ENCODE results near the gene C1orf198.
"Not testable (repeated sequence)": the region's sequence is repeated elsewhere in the genome, so short reads cannot be mapped to it uniquely, and the experiment has no call there.

C1orf198 gene

DNA sequence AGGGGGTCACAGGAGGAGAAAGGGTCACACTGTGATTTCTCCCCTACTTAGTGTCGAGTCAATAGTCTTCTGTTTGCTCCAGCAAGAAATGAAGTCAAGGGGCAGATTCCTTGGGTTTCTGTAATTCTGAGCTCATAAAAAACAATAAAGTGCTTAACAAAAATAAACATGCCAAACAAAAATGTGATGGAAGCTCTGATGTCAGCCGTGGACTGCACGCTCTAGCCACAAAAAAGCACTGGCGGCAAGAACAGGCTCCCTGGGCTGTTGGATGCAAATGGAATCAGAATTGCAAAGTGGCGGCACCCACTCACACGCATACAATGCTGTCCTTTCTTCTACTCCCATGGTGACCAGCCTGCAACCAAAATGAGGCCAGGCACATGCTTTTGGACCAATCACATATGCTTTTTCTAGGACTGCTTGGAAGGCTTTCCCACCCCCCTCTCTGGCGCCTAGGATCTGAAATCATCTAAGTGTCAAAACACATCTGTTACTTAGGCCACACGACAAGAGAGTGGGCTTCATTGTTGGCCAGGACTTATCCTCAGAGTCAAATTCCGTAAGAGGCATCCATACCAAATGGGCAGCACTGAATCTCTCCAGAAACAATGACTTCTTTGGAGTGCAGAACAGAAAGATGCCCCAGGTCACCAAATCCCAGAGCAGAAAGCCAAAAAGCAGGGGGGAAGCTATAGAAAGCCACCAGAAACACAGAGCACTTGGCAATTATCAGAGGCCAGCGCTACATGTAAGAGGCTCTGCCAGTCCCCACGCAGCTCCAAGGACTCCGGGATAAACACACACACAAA is 9.2 kb downstream of the C1orf198 start:
- peak in 1 of 2 experiments; percentile 22 for DNase-seq

DNA sequence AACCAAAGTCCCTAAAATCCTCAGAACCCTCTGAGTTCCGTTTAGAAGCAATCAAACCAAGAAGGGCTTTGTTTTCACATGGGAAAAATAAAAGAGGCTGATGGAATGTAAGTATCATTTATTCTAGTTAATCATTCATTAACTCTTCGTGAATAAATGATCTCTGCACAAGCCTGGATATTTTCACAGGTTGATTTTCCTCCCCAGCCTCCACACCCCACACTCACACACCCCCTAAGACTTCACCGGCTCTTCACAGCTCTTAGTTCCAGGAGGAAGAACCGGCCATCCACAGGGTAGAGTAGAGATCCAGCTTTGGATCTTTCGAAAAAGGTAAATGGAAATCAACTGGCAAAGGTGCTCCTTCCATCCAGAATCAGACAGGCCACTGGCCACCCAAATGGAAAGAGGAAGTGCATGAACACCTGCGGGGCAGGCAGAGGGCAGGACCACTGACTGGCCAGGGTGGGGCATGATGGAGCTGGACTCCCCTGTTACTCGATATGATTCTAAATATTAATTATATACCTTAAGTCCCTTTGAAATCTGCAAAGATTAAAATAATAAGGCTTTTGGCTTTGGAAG is 10.0 kb downstream of the C1orf198 start:
- DNase-seq = no peak

DNA sequence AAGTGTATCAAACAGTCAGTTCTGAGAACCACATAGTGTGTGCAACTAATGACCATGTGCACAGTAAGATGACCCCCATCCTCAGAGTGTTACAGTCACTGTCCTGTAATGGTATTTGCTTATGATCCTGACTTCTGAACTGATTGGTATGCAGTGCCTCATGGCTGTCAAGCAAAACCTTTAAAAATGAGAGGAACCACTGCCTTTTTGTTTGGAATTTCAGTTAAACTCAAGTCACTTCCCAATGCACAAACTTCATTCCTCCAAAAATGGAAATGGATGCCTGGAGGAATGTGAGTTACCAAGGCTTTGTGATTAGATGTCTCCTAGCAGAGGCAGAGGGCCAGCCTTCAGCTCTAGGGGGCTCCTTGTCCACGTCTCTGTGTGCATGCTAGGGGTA is 10.5 kb downstream of the C1orf198 start:
- no peak for DNase-seq

DNA sequence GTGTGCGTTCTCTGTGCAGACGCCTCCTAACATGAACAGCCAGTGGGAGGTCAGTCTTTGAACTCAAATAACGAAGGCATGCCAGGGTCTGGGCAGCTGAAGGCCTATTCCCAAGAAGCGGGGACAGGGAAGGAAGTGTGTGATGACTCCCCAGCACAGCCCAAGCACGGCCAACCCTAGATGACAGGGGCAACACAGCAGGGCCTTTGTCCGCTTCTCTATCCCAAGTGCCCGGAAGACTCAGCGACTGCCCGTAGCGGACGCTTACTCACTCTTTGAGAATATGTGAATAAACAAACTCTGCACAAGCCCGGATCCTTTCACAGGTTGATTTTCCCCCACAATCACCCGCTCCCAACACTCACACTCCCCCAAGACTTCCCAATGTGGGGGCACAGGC is 11.2 kb downstream of the C1orf198 start:
- DNase-seq = no peak

DNA sequence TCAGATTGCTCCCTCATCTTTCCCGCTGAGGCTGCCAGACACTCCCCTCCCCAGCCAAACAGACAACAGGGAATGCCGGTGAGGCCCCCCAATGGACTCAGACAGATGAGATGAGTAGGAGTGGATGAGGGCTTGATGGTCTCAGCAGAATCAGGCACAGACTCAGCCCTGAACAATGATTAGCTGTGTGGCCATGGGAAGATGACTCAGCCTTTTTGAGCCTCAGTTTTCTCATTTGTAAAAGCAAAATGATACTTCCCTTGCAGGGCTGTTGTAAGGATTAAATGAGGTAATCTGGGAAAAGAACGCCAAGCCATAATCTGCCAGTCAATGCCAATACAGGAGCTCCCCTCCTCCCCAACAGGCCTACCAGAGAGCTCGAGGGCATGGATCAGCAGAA is 12.4 kb downstream of the C1orf198 start:
- no peak for DNase-seq

DNA sequence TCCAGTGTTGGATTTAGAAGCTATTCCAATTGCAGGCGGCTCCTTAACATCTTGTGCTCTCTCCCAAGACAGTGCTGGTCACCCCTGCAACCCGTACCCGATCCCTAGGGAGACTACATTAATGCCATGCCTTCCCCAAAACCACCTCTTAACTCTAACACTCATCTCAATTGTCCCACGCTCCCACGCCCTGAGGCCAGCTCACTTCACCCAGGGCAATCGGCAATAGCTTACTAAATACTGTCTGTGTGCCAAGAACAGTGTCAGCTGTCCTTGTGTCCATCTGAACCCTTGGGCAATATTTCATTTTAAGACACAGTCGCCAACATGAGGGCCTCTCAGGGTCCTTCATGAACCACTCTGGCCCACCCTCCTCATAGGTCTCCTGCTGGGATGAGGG is 13.9 kb downstream of the C1orf198 start:
- DNase-seq = no peak

DNA sequence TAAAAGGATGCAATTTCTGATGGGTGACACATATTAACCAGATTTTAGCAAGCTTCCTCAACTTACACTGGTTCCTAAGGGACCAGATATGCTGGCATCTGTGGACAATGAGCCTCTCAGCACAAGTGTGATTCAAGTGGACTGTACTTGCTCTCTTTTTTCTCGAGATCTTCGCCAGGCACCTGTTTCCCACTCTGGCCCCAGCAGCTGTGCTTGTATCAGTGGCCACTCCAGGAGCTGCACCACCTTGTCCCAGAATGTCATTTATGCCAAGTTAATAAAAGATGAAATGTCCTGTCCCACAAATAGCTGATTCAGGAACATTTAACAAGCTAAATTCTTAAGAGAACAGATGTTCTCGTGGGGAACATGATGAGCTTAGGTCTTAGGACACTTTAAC is 14.6 kb downstream of the C1orf198 start:
- peak; percentile 70 to 85 for DNase-seq

DNA sequence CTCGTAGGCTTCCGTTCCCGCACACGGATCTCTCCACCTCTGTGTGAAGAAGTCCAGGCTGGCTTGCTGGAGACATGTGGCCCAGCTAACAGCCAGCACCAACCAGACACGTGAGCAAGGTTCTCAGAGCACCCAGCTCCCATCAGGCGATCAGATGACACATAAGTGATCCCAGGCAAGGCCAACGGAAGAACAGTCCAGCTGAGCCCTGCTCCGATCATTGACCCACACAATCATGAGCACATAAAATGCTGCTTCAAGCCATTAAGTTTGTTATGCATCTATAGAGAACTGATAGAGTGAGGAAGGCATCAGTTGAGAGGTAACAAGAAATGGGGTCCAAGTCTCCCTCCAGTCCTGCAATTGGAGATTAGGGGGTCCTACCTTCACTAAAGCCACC is 15.4 kb downstream of the C1orf198 start:
- no peak for DNase-seq

DNA sequence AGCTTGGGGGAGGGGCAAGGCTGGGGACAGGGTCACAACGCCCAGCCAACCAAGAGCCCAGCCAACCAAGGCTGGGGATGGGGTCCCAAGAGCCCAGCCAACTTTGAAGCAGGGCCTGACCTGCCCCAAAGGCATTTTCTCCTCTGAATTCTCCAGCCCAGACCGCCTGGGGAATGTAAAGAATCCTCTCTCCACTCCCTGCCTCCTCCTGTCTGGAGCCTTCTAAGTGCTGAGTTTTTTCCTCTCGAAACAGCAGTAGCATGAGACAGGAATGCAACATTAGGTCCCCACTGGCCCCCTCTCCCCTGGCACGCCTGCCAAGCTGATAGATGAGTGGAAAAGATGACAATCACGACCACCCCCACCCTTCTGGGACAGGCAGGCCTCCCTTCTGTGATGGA is 17.0 kb downstream of the C1orf198 start:
- no peak for DNase-seq

DNA sequence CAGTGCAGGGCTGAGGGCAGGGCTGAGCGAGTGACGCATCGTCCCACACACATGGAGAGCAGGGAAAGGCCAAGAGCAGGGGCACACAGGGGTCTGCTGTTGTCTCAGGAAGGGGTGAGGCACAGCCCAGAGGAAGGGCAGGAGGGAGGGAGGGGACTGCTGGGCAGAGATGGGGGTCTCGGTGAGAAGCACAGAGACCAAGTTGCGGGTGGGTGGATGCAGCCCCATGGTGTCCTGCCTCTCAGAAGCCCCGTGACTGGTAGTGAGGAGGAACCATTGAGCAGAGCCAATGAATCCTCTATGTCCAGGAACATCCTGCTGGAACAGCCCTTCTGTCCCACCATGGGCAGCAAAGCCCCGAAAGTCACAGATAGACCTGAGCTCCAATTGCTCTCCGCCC is 17.8 kb downstream of the C1orf198 start:
- DNase-seq = no peak

DNA sequence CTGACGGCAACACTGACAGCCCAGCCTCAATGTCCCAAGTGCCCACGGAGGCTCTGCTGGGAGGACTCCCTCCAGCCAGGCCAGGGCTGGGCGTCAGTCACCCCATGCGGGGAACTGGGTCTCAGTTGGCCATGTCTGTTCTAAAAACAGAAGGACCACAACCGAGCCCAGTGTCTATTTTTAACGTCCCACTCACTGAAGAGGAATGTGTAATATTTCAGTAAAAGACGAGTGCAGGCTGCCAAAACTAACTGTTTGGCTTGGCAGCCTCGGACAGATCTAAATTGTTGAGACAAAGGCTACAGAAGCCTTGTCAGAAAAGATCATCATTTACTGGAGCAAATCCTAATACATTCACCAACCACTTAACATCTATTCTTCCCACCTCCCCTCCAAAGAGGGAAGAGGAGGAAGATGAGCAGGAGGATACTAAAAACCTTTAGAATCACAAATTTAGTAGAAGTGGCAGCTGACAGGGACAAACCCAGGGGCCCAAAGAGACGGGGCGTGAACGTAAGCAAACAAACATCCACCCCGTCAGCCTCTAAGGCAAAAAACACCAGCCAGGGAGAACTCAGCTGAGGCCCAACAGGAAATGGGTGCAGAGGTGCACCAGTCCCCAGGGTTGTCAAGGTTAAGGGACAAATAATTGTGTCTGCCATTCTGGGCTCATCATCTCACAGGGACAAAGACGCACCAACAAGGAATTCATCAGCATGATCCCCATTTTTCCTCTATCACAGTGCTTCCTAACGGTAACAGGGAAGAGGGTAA is 18.7 kb downstream of the C1orf198 start:
- DNase-seq = no peak

DNA sequence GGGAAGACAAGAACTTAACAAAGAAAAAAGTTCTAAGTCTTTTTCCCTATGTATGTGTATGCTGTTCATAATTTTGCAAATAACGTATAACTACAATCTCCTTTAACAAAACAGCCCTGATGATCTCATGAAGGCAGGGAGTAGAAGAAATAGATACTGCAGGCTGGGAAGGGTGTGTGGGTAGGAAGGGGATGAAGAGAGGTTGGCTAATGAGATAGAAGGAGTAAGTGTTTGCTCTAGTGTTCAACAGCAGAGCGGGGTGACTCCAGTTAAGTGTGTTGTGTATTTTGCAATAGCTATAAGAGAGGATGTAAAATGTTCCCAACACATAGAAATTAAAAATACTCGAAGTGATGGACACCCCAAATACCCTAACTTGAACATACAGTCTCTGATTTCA is 20.1 kb downstream of the C1orf198 start:
- DNase-seq = no peak

DNA sequence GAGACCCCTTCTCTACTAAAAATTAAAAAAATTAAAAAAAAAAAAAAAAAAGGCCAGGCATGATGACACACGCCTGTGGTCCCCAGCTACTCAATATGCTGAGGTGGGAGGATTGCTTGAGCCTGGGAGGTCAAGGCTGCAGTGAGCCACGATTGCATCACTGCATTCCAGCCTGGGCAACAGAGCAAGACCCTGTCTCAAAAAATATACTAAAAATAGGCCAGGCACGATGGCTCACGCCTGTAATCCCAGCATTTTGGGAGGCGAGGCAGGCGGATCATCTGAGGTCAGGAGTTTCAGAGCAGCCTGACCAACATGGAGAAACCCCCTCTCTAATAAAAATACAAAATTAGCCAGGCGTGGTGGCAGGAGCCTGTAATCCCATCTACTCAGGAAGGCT is 23.1 kb downstream of the C1orf198 start:
- DNase-seq = not testable (repeated sequence)

DNA sequence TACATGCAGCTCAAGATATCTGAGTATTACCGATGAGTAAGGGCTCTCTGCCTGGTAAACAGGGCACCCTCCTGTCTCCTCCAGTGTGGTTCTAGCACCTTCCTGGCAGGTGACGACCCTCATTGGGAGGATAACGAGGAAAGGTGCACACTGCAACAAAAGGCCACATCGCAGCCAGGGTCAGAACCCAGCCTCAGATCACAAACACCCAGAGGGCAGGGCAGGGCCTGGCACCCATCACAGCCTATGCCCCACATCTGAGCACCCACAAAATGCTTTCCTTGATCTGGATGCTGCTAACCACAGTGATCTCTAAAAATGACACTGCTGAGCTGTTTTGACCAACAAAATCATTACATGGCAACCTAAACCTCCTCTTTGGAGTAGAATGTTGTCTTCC is 23.8 kb downstream of the C1orf198 start:
- DNase-seq = no peak

DNA sequence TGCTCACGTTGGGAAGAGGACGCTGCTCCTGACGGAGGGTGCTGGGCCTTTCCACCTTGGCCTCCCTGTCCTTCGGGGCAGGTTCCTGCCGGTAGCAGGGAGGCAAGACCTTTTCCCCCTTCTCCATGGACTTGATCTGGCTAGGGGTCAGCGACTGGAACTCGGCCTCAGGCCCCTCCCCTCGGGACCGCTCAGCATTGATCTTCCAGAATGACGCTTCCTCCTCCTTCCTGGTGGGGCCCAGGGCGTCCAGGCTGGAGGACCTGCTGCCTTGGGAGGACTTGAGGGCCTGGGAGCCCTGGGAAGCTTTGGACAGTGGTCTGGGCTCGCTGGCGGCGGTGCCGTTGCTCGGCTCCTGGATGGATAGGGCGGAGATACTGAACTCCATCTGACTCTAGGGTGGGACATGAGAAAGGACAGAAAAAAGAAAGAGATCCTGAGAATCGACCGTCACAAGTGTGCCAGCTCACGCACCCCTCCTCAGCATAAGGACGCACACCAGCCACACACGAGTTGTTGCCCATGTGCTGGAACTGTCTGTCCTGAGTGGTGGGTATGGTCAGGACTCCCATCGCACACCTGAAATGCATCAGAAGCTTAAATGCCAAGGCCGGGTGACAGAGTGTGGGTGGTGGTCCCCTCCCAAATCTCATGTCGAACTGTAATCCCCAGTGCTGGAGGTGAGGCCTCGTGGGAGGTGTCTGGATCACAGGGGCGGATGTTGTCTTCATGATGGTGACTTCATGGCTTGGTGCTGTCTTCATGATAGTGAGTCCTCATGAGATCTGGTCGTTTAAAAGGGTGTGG is 24.6 kb downstream of the C1orf198 start:
- no peak for DNase-seq

DNA sequence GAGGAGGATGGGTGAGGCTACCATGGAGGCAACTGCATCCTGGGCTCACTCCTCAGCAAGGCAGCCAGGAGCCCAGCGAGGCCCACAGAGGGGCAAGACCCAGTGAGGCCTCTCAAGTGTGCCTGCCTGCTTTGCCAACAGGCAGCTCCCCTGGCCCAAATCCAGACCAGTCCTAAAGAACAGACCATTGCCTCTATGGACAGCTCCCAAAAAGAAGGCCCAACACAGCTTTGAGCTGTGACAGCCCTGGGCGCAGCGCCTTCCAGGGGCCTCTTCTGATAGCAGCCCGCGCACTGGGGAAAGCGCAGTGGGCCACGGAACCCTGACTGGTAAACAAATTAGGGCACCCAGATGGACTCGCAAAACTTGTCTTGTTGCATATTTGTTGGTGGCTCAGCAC is 25.5 kb downstream of the C1orf198 start:
- no peak for DNase-seq

DNA sequence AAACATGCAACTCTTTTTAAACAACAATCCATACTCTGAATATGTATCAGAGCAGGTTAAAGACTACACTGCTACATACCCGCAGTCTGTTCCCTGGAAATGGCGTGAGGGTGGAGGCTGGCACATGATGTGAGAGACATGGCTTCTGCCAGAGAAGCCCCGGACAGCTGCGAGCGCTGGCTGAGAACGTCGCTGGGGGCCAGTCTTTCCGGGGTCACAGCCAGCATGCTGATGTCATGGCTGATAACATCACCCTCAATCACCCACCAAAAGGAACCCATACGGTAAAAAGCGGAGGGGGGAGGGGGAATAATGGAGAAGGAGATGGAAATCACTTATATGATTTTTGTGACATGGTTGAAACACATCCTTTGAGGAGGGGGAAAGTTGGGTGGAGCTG is 29.1 kb downstream of the C1orf198 start:
- no peak for DNase-seq

DNA sequence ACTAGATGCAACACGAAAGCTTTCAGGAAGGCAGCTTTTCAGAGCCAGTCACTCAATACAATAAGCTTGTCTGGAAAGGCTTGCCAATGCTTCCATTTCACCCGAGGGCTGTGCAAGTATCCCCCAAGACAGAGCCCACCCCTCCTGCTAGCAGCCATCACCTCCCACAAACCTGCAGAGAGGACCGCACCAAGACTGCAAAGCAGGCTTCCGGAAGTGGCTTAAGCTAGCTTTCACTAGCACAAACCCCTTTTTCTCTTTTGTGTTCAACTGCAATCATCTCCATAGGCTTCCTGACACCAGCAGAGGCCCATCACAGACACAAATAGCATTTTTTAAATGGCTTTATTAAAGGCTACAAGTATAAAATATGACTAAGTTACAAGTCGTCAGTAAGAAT is 31.5 kb downstream of the C1orf198 start:
- no peak for DNase-seq

DNA sequence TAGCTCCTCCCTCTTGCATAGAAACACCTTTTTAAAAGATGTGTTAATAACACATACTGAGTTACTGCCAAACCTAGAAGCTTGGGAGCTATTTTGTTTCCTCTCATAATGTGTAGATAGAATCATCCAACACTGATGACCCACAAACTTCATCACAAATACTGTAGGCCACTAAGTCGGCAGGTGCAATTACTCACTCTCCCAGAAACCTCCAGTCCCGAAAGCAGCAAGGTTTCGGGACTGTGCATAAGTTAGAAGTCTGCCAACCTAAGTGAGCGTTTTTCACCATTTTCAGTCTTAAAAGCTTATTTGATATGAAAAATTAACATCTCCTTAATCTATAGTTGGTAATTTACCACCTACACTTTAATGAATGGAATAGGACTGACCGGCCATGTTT is 32.0 kb downstream of the C1orf198 start:
- no peak for DNase-seq

DNA sequence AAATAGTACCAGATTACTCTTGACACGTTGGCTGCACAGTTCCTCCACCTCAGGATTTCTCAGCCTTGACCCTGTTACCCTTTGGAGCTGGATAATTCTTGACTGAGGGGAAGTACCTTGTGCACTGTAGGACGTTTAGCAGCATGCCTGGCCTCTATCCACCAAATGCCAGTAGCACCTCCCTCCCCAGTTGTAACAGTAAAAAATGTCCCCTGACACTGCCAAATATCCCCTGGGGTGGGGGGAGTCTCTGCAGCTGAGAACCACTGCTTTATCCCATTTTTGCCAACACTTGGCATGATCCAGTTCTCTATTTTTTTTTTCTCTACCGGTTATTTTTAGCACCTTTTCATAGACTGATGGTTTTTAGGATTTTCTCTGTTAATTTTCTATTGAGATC is 34.0 kb downstream of the C1orf198 start:
- DNase-seq = no peak

DNA sequence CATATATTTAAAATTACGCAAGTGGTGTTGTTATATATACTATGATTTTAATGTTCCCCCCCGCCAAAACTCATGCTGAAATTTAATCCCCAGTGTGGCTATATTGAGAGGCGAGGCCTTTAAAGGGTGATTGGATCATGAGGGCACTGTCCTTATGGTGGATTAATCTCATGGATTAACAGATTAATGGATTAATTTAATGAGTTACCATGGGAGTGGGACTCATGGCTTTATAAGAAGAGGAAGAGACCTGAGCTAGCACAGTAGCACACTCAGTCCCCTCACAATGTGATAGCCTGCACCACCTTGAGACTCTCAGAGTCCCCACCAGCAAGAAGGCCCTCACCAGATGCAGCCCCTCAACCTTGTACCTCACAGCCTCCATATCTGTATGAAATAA is 34.8 kb downstream of the C1orf198 start:
- peak; percentile 82 to 91 for DNase-seq

DNA sequence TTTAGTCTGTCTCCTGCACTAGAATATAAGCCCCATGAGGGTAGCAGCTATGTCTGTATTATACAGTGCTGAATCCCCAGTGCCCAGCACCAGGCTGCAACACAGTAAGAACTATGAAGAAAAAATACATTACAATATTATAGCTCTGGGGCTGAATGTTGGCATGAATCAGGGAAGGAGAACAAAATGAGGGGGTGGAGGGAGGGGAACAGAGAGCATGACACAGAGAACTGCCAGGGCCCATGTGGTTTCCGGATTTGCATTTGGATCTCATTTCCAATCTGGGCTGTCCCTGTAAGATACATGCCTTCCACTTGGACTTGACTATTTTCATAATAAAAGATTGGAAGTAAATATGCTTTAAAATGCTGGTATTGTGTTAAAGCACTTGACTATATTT is 35.8 kb downstream of the C1orf198 start:
- peak in 1 of 2 experiments; percentile 4 for DNase-seq

DNA sequence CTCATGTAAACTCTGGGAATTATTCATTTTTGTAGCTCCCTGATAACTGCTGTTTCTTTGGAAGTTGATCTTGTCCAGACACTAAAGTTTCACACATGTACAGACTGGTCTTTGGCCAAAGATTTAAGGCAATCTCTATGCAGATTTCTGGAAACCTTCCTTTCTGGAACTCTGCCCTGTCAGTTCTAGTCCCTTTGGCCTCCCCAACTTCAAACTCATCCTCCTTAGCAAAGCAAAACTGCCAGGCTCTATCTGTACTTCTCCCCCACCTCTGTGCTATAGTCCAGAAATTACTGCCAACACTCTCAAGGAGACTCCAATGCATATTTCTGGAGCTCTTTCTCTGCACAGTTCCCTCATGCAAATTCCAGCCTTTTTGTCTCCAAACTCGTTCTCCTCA is 36.5 kb downstream of the C1orf198 start:
- no peak for DNase-seq

Data from NCI-H524 (cell line).